Measurements from ENCODE around the gene ST6GAL1.
"Not testable (repeated sequence)": the region's sequence is repeated elsewhere in the genome, so short reads cannot be mapped to it uniquely, and the experiment has no call there.

Gene ST6GAL1

DNA sequence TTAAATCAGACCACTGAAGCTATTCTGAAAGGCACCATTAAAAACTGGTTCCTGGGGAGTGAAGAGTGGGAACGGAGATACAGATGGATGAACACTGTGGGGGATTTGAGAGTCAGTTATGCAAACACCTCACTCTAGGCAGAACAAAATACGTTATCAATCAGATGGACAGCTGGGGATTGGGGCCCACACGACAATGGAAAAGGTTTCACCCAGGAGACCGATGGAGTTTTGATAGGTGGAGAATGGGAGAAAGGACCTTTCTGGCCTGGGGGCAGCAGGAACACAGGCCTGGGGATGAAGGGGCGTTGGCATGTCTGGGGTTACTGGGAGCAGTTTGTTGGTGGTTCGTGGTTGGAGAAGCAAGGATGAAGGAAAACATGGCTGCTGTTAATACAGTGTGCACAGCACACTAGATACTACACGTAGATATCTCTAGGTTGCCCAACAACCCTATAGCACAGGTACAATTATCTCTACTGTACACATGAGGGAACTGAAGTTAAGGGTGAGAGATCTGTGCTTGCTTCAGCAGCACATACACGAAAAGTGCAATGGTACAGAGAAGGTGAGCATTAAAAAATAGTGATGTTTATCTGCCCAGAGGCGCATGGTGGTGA lies 16.5 kb downstream of the ST6GAL1 start:
- DNase-seq, result no peak

GRCh38 chr3:186949281-186949982 lies 19.1 kb downstream of the ST6GAL1 start:
- DNase-seq, result no peak

DNA sequence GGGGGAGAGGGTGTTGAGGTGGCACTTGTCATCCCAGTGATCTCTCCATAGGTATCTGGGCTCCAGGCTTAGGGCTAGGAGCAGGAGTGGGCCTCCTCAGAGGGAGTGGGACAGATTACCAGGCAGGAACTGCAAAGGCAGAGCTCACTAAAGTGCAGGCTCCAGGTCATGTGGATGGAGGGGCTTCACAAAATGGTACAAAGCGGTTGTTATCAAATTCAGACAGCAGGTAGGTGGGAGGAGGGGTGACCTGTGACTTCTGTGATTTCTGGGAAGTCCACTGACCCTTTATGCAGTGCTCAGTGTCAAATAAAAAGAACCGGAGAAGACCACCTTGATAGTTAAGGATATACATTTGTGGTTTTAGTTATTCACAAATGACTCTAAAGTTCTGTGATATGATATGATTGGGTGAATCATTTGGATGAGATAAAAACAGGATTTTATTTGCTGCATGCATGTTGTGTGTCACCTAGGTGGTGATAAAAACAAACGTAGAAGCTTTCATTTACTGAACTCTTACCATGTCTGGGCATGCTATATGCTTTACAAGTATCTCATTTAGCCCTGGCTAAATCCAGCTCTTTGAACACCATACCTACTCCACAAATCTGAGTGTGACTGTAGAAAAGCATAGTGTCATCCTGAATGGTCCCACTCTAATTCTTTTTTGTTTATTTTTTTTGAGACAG lies 20.2 kb downstream of the ST6GAL1 start:
- DNase-seq, result no peak

- DNase-seq, result no peak
These were observed 21.6 kb downstream of the ST6GAL1 start for GRCh38 chr3:186951640-186952552.

DNA sequence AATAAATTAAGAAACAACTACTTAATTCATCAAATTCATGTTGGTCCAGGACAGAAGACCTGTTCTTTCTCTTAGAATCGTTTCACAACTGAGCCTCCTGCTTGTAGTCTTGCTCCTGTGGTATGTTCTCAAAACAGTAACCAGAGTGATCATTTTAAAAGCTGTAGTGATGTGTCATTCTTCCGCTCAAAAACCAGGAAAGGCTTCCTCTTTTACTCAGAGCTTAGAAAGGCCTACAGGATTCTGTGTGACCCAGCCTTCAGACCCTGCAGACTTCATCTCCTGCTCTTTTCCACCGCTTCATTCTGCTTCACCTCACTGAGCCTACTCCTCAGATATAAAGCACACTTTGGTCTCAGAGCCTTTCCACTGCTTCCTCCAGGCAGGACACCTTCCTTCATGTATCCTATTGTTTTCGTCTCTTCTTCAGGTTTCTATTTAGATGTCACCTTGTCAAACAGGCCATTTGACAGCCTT lies 22.7 kb downstream of the ST6GAL1 start:
- no peak for DNase-seq

- not testable (repeated sequence) for DNase-seq
These were observed 23.8 kb downstream of the ST6GAL1 start for GRCh38 chr3:186953992-186954699.

DNA sequence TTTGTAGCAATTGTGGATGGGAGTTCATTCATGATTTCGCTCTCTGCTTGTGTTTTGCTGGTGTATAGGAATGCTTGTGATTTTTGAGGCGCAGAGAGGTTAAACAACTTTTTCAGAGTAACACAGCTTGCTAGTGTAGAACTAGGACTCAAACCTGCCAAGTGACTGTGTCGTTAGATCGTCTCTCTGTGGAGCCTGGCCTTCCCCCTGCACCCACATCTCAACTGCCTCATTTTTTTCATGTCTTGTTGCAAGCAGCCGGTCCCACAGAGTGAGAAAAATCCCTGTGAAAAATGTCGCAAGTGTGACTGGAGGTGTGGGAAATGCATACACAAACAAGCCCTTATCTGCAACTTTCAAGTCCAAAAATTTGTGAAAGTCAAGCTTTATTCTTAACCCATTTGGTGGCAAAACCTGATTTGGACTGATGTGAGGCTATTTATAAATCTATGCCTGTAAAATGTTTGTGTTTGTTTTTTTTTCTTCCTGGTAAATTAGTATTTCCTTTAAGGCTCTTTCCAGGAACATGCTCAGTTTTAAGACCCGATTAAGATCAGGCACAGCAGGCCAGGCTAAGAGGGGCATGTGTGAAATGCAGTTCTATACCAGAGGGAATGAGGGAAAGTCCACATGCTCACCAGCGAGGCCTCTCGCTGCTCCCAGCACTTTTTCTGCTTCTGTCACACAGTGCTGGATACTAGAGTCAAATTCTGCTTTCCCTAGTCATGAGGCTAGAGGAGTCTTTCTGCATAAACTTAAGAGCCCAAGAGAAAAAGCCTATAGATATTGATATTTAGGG lies 25.8 kb downstream of the ST6GAL1 start:
- no peak for DNase-seq

DNA sequence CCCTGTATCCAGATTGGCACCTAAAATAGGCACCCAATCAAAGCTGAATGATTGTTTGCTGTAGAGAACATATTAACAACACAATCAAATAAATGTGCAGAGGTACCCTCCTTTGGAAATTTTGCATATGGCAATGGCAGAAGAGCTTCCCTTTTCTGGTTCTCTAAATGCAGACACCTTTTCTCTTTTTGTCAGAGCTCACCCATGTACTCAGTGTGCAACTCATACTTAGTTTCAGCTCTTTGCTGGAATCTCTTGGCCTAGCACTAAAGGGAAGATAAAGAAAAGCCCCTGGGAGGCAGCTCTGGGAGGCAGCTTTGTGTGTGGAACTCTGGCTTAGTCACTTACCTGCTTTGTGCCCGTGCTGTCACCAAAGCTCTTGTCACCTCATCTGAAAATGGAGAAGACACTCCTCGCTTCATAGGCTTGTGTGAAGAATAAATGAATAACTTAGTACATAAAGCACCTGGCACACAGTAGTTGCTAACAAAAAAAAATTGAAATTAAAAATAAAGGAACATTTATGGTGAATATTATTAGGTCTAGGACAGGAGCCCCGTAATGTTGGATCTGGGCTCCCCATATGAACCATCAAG lies 28.8 kb downstream of the ST6GAL1 start:
- DNase-seq, result no peak

DNA sequence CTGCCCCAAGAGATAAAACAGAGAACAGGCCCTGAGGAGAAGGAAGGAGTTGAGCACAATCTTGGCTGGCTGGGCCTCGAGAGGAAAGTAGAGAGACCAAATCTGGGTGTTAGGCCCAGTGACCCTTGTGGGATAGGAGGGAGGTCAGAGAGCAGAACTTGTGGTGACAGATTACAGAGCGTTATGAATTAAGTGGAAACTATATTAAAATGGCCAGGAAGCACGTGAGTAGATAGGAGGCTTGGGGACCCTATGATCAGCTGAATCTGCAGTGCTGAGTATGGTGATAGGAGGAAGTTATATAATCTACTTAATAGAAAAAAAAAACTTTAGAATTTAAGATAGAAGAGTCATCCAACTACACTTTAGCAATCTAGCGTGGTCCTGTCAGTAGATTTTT lies 30.0 kb downstream of the ST6GAL1 start:
- no peak for DNase-seq

DNA sequence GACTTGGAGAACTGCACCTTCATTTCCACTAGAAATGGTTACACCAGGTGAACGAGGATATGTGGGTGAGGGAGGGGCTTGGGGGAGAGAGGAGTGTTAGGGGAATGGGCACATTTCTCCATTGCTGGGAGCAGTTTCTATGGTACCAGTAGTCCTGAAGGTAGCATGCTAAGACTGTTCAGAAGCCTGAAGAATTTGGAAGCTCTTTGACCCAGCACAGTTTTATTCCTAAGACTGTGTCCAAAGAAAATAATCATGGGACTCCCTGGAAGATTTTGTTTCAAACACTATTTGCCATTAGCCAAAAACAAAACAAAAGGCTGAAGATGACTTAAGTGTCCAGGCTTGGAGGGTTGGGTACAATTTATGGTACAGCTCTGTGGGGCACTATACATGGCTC lies 32.1 kb downstream of the ST6GAL1 start:
- DNase-seq, result no peak

GRCh38 chr3:186963636-186964035 lies 33.3 kb downstream of the ST6GAL1 start:
- no peak for DNase-seq

DNA sequence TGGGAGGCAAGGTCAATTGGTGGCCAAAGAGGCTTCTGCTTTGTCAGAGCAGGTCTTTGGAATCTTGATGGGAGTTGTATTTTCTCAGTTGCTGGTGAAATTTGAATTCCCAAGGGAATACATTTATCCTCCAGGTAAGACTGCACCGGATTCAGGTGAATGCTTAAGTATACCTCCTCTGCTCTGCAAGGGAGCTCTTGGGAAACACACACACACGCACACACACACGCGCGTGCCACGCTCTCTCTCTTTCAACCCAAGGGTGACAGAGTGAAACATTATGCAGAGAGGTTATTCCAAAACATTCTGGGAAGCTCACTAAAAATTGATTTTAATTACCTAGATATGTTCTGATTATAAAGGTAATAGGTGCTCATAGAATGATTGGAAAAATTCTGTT lies 33.7 kb downstream of the ST6GAL1 start:
- no peak for DNase-seq

DNA sequence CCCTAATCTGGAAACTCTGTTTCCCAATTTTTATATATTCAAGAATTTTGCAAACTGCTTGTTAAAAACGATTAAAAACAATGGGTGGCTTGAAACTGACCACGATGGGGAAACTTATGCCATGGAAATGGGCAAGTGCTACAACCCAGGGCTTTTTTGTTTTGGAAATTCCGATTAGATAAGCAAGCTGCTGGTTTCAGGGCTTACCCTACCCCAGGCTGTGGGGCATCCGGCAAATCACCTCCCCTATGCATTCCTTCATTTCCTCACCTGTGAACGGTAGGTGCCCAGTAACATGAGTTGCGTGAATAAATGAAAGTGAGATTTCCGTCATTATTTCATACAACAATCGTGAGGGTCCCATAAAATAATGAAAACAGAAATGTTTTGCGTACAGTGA lies 34.3 kb downstream of the ST6GAL1 start:
- DNase-seq, result no peak

- DNase-seq, result no peak
These were observed 35.0 kb downstream of the ST6GAL1 start for GRCh38 chr3:186965141-186965879.

DNA sequence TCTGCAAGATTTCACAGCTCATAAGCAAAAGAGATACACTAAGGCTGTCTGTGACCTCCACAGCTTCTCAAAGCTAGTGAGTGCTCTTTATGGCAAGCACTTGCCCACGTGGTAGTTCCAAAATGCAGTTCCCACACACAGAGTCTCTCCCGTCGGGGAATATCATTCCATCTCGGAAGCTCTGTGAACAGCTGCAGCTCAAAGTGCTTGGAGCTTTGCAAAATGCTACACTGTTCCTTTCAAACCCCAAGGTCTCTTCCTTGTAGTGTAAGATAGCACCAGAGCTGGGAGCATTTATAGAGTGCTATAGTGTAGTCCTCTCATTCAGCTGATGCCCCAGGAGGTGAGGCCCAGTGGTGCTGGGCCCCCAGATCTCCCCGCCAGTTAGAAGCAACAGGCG lies 36.1 kb downstream of the ST6GAL1 start:
- no peak for DNase-seq

DNA sequence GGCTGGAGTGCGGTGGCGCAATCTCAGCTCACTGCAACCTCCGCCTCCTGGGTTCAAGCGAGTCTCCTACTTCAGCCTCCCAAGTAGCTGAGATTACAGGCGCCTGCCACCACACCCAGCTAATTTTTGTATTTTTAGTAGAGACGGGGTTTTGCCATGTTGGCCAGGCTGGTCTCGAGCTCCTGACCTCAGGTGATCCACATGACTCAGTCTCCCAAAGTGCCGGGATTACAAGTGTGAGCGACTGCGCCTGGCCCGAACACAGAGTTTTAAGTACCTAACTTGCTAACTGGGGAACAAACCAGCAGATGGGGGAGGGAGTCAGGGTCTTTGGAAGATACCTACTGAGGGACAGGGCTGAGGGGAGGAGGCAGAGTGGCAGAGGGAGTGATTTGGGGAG lies 36.9 kb downstream of the ST6GAL1 start:
- DNase-seq, result not testable (repeated sequence)

- no peak for DNase-seq
These were observed 37.4 kb downstream of the ST6GAL1 start for GRCh38 chr3:186967686-186968085.

GRCh38 chr3:186969607-186970006 lies 39.3 kb downstream of the ST6GAL1 start:
- no peak for DNase-seq

GRCh38 chr3:186971106-186971505 lies 40.8 kb downstream of the ST6GAL1 start:
- DNase-seq, result not testable (repeated sequence)

DNA sequence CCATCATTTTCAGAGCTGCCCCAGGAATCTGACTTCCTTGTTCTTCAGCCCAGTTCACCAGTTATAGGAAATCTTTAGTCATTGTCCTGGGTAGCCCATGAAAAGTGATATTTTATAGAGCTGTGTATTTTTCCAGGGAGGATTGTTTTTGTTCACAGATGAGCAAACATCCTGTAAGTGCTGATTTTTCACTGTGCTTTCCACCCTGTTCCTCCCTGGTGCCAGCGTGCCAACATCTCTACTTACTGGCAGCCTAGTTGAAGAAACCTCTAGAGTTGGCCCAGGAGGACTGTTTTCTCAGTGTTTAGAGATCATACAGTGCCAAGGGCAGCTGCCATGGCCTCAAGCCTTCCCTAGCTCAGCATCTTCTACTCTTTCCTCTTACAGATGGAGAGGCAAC lies 41.3 kb downstream of the ST6GAL1 start:
- no peak for DNase-seq

Data from 8988T (cell line).